GM19463 (cell line): ENCODE measurements around the gene RALGPS2.
"Not testable (repeated sequence)": the region's sequence is repeated elsewhere in the genome, so short reads cannot be mapped to it uniquely, and the experiment has no call there.

Source experiments
- ATAC-seq: cut with Tn5 transposase; IDR thresholded peaks from one replicate; pipeline ENCODE4 v1.9.1; 2021; ENCODE audit warnings: mild to moderate bottlenecking, moderate library complexity; ENCODE audit not compliant: unreplicated experiment

The RALGPS2 gene

DNA sequence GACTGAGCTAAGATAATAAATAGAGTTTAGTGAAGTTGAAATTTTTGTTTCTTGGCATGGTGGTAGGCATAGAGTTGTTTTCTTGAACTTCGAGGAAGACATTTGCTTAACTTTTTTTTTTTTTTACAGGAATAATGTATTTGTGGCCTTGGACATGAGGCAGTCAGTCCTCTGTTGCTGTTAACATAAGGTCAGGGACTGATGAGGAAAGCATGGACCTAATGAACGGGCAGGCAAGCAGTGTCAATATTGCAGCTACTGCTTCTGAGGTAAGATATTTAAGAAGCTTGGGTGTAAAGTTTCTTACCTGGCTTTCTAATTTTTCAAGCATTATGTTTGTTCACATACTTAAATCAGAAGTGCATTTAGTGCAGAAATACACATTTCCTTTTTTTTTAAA is 51.5 kb downstream of the RALGPS2 start:
- no peak for ATAC-seq

DNA sequence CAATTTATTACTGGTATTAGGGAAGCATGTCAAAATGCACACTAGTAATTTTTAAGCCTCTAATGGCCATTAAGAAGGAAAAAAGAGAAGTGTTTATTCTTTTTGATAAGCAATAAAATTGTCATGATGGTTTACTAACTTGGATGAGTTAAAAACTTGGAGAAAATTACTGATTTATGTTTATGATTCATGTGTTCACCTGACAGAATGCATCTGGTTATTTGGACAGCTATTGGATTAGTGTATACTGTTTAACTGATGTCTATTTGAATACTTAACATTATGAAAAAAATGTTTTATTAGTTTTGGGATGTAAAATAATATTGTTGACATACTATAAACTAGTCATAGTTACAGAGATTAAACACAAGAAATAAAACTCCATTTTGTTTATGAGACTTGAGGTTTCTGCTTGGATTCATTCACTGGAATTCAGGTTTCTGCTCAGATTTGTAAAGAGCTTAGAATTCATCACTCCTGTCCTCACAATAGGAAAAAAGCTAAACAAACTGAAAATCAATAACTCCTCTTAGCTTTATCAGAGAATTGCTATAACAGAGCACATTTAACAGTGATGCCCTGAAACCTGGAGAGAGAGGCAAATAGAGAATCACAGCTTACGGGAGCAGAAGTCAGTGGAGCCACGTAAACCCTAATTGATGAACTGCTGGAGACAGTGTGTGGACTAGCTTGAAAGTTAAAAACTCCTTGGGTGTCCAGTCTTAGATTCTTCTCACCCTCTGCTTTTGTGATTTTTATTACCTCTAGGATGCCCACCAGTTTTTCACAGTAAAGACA is 56.7 kb downstream of the RALGPS2 start:
- ATAC-seq, result no peak

DNA sequence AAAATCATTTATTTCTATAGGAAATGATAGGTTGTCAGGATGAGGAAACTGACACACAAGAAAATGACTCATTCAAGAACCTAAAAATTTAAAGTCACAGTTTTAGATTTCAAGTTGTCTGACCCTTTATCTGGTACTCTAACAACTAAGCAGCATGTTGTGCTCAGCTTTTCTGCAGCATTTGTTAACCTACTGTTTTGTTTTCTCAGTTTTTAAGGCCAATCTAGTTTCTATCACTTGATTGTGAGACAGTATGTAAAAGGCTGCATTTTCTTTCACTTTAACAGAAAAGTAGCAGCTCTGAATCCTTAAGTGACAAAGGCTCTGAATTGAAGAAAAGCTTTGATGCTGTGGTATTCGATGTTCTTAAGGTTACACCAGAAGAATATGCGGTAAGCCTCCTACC is 59.1 kb downstream of the RALGPS2 start:
- ATAC-seq, result no peak

DNA sequence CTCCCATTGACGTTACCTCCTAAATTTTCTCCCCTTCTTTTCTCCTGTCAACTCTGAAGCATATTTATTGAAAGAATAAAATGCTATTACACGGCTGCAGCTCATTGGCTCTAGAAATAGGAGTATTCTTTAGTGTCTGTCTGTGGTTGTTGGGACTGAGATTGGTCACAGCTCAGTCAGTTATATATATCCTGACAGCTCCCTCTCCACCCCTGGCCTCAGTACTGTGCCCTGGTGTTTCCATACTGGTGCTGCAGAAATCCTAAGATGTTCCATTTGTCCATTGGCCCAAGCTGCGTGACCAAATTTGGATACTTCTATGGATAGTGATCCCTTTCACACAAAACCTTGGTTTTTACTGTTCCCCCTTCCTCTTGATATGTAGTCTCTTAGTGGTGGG is 67.3 kb downstream of the RALGPS2 start:
- ATAC-seq, result no peak

DNA sequence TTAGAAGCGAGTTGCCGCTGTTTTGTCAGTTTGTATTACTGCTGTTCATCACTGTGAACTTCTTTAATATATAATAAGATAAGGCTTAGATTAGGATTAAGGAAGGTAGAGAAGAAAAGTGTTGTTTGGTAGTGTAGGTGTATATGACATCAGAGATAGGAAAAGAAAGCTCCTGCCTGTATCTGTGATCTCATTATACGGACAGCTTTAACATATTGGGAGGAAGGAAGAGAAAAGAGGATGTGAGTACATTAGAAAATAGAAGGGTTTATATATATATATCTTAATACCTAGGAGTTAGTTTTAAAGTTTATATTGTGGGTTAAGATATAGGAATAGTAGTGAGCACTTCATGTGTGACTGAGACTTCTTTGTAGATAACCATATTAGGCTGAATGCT is 71.0 kb downstream of the RALGPS2 start:
- ATAC-seq, result no peak

DNA sequence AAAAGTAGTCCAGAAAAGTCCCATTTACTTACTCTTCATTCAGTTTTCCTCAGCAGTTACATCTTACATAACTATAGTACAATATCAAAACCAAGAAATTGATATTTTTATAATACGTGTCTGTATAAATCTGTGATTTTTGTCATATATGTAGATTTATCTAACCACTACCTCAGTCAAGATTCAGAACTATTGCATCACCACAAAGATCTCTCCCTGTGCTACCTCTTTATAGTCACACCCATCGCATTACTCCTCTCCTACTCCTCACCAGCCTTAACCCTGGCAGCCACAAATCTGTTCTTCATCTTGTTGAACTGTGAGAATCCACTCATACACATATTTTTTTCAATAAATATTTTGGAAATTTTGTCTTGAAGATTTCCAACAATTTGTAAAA is 72.5 kb downstream of the RALGPS2 start:
- no peak for ATAC-seq

DNA sequence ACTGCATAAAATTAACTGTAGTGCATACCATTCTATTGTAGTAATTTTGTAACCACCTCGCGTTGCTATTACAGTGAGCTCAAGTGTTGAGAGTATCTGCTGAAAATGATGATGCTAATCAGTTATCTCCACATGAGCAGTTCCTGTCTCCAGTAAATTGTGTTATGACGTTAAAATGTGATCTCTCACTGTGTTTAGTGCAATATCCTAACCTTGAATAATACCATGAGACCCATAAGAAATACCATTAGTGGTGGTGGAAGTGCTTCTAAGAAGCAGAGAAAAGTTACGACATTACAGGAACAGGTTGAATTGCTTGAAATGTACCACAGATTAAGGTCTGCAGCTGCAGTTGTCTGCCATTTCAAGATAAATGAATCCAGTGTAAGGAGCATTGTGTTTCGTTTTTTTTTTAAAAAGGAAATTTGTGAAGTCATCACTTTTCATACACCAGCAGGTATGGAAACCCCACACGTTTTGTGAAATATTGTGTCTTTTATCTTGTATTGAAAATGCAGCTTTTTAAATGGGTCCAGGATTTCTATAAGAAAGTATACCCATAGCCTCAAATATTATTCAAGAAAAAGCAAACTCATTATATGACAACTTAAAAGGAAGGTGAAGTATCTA is 73.3 kb downstream of the RALGPS2 start:
- no peak for ATAC-seq

DNA sequence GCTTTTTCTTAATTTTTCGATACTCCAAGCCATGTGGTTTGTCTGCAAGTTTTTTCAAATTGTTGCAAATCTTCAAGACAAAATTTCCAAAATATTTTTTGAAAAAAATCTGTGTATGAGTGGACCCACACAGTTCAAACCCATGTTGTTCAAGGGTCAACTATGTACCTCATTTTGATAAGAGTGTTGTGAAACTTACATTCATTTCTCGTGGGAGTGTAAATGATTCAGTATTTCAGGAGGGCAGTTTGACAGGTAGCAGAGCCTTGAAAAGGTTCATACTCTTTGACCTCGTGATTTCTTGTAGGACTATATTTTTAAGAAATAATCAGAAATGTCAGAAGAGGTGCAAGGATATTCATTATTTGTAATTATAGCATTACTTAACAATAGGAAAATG is 77.8 kb downstream of the RALGPS2 start:
- no peak for ATAC-seq

DNA sequence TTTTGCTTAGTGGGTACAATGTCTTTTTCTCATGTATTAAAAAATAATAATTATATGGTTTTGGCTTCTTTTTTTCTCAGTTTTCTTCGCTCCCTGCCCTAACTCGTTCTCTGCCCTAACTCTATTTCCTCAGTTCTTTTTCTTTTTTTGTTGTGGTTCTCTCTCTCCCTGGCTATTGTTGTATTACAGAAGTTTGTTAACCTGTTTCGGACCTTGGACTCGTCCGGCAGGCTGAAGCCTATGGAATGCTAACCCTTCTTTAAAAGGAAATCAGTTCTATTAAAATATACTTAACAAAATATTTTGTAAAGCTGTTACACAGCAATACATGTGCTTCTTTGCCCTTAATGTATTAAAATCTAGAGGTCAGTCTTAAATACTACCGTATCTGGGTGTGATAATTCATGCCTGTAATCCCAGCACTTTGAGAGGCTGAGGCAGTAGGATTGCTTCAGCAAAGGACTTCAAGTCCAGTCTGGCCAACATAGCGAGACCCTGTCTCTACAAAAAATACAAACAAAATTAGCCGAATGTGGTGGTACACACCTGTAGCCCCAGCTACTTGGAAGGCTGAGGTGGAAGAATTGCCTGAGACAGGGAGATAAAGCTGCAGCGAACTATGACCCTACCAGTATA is 81.7 kb downstream of the RALGPS2 start:
- no peak for ATAC-seq

DNA sequence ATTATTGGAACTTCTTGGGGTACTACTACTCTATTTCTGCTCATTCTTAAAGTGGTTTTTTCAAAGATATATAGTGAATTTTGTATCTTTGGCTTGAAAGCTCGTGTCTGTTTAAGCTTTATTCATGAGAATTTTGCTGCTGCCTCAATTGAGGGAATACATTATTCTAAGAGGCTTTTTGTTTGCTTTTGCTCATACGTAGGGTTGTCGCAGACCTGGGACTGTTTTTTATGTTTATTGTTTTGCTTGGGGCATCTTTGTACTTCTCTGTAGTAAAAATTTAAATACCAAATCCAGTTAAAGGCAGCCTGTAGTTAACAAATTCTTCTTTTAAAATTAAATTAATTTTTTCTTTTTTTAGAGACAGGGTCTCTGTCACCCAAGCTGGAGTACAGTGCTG is 83.5 kb downstream of the RALGPS2 start:
- no peak for ATAC-seq

DNA sequence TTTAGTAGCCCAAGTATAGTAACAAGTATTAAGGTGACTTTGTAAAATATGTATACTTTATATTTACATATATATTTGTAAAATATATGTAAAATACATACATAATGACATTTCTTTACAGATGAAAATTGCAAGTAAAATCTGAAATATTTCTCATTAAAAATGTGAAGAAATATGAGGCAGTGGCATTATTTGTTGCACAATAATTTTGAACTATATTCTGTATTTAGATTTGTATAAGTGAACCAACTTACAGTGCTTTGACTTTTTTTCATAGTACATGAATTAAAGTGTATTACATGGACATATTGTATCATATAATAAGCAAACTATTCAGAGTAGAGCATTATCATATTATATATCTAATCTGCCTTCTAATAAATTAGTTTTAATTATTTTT is 85.5 kb downstream of the RALGPS2 start:
- ATAC-seq, result no peak

DNA sequence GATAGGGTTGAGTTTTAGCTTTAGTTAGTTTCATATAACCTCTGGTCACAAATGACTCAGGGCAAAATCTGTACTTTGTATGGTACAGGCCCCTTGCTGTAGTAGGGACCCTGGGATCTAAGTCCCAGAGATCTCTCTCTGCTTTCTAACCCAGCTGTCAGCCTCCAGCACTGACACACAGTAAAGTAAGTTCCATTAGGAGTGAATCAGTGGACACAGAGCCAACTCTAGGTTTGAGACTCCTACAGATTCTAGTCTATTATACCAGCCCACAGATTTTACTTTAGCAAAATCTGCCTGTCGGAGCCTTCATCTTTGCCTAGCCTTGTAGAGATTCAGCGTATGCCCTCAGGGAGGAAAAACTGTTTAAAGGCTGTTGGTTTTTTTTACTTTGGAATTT is 93.4 kb downstream of the RALGPS2 start:
- ATAC-seq, result no peak

DNA sequence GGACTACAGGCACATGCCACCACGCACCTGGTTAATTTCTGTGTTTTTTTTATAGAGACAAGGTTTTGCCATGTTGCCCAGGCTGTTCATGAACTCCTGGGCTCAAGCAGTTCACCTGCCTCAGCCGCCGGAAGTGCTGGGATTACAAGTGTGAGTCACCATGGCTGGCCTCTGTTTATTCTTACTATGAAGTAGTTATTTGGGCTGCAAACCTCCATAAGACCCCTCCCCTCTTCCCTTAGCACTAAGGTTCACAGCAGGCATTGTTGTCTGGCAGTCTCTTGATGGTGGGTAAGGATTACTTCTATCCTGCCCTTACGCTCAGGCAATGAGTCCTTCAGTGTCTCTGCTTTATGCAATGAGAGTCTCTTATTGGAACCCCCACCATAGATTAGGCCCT is 94.1 kb downstream of the RALGPS2 start:
- no peak for ATAC-seq

DNA sequence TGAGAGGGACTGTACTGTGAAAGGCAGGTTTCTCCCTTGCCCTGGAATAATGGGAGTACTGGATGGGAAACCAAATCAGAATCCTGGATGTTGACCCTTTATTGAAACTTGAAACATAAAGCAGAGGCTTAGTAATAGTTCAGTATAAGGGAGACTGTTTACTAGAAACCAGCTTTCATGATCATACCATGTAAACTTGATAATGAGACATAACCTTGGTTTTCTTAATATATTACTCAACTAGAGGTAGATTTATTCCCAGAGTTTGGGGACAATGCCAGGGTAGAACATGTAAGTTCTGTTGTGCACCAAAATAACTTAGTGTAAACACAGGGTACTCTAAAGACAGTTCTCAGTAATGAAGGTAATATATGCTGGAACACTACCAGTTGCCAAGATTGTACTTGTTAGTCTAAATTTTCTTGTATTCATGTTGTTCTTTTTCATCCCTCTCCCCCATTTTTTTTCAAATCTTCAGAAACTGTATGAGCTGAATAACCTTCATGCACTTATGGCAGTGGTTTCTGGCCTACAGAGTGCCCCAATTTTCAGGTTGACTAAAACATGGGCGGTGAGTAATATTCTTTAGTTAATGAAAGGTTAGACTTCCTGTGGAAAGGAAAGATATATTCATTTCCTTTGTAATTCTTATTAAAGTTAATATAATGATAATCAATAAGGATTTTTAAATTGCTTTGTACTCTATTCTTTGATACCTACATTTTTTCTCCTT is 96.3 kb downstream of the RALGPS2 start:
- ATAC-seq, result no peak

DNA sequence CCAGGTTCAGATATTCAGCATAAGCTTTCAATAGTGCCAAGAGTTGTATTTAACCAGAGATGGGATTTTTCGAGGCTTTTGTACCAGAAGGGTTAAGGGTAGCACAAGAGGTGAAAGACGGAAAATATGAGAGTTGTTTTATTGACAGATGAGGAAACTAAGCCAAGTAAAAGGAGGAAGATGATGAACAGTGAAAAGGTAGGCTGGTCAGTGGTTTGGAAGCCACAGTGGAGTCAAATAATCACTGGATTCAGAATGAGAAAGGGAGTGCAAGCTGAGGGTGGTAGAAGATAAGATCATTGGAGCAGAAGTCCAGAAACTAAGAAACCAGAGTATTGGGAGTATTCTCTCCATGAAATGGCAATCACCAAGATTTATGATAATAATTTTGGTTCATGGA is 100.1 kb downstream of the RALGPS2 start:
- no peak for ATAC-seq

DNA sequence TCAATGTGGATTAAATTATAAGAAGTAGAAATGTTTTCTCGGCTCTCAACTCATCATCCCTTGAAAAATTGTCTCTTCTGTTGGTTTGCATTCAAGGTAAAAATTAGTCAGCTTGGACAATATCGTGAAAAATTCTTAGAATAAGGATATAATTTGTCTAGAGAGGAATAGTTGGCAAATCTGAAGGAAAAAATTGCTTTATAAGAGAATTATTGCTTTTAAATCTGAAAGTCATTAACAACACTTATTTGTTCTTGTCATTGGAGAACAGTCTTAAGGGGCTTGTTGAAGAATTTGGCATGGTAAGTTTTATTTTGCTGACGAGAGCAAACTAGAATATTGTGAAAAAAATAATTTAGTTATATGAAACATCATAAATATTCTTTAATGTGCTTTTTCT is 119.4 kb downstream of the RALGPS2 start:
- no peak for ATAC-seq

DNA sequence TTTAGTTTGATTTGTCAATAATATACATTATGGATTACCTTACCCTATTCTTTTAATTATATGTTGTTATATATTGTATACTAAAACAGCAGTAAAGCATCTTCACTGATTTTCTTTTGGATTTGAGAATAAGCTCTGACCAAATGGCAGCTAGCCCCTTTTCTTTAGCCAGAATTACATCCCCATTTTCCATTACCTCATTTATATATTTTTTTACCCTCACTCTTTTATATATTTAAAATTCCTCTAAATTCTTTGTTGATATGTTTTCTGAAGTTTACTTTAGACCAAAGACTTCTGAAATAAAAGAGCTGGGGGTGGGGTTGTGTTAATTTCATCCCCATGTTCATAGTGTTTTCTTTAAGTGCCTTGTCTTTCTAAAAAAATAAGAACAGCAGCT is 121.3 kb downstream of the RALGPS2 start:
- no peak for ATAC-seq

DNA sequence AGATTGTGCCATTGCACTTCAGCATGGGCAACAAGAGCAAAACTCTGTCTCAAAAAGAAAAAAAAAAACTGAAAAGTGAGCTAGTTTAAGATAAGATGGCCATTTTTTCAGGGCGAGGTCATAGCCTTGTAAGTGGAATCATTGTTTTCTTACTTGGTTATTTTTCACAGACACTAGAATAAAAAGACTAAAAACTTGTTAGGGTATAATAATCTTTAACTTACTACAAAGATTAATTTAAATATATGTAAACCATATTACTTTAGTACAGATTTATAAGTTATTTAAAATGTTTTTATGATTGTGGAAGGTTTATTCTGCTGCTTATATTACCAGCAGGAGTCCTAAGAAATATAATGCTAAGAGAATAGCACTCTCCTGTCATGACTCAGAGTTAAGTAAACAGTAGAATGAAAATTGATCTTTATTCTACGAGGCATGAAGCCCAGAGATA is 122.4 kb downstream of the RALGPS2 start:
- no peak for ATAC-seq

DNA sequence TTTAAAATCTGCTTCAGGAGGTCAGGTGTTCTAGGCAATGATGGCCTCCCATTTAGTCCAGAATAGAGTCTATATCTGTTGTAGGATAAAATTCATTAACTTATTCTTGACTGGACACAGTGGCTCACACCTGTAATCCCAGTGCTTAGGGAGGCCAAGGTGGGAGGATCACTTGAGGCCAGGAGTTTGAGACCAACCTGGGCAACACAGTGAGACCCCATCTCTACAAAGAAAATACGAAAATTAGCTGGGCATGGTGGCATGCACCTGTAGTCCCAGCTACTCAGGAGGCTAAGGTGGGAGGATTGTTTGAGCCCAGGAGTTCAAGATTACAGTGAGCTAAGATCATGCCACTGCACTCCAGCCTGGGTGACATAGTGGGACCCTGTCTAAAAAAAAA is 122.9 kb downstream of the RALGPS2 start:
- not testable (repeated sequence) for ATAC-seq

DNA sequence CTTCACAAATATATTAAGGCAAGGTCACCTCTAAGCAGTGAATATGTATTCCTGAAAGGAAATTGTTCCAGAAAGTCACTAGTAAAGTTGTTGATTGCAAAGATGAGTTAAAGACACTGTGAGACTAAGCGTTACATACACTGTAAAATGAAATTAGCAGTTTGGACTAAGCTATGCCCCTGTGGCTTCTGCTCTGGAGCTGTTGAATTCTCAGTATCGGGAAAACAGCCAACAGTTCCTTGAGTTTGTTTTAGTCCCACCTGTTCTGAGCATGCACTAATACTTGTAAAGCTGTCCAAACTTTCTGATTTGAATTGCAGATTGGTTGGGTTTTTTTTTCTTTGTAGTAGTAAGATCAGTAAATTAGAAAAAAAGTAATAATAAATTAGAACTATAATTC is 124.9 kb downstream of the RALGPS2 start:
- ATAC-seq, result no peak

DNA sequence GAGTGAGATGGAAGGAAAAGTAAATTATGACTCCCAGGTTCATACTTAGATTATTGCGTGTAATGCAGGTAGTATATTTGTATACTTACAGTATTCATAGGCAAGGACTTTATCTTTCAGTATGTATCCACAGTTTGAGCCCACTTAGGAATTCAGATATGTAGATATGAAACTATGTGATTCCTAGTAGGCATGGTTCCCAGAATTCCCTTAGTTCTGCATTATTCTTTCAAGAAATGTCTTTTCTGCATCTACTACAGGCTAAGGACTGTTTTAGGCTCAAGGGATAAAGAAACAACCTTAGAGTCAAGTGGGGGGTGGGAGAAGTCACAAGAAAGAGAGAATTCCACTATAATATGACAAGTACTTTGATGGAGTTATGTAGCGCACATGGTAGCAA is 132.1 kb downstream of the RALGPS2 start:
- ATAC-seq, result no peak

DNA sequence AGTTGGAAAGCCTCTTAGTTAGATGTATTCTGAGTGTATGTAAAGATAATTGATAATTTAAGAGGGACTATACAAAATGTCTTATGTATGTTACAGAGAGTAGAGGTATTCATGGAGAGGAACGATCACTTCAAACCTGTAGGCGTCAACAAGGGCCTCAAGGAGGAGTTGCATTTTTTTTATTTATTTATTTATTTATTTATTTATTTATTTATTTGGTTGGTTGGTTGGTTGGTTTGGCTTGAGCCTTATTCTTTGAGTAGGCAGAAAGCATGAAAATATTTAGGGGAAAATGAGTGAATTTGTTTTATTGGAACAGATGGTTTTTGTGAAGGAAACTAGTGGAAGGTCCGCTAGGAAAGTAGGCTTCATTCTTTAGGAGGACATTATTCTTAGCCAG is 137.4 kb downstream of the RALGPS2 start:
- ATAC-seq, result no peak
